ENCODE data around the gene CEP350.
A peak's percentile ranks its signal among the peaks of the same experiment; 100 is the strongest.

CEP350 gene

DNA sequence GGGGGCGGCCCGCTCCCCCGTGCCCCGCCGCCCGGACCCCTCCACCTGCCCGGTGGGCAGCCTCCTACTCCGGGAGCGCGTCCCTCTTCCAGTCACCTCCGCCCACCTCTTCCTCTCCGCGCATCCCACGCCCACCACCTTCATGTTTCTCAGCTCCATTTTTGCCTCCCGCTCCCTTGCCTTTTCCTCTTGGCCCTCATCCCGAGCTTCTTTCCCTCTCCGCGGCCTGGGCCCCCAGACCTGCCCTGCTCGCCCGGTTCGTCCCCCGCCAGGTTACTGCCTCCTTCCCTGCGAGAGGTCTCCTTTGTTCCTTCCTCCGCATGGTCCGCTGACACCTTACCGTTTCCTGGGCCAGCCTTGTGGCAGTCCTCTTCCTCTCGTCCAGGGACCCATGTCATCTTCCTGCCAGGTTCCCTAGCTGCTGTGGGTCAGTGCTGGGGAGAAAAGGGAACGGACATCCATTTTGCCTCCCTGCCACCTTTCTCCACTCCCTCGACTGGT is 200.6 kb downstream of the CEP350 start:
- peak; percentile 40 for DNase-seq (ENCODE audit: low spot score)

DNA sequence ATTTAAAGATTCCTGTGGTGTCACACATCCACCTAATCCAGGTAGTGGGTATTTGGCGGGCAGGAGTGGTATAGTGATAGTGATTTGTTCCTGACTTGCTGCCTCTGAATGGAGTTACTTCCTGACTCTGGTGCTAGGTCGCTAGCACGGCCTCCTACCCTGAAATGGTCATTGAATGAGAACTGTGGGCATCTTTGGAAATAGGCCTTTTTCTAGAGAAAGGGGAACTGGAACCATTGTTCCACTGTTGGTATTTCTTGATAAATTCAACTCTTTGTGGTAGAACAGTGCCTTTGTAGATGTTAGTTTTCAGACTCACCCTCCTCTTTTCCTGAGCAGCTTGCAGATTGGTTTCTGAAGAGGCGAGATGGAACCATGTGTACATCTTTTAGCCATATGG is 201.6 kb downstream of the CEP350 start:
- no peak for DNase-seq (ENCODE audit: low spot score)

DNA sequence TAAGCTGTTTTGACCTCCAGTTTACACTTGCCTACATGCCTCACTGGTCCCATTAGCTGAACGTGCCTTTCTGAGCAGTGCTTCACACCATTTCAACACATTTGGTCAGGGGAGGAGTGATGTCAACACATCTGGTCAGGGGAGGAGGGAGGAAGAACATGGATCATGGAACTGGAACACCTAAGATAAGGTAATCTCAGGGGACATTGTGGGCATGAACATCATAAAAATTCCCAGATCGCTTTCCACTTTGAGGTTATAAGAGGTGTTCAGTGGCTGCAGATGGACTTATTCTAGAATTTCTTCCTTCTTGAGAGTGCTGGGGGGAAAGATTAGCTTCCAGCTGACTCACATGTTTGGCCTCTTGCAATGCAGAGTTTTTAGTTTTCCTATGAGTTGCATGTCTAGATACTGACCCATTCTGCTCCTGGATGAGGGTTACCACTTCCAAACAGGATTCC is 202.1 kb downstream of the CEP350 start:
- DNase-seq (ENCODE audit: low spot score), result peak; percentile 69

DNA sequence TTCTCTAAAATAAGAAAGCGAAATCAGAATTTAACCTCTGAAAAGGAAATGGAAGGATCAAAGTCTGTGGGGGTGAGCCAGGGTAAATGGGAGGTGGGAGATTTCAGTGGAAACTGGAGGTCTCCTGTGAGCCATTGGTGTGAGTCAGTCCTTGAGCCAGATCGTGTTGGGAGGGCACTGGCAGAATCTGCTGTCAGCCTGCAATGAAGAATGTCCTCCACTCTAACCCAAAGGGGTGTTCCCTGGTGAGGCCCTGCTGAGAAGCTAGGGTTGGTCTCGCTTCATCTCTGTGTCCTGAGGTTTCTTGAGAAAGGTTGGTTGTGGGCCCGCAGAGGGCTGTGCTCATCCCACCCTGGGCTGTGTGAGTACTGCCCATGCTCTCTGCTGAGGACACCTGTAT is 202.5 kb downstream of the CEP350 start:
- peak; percentile 61 for DNase-seq (ENCODE audit: low spot score)

DNA sequence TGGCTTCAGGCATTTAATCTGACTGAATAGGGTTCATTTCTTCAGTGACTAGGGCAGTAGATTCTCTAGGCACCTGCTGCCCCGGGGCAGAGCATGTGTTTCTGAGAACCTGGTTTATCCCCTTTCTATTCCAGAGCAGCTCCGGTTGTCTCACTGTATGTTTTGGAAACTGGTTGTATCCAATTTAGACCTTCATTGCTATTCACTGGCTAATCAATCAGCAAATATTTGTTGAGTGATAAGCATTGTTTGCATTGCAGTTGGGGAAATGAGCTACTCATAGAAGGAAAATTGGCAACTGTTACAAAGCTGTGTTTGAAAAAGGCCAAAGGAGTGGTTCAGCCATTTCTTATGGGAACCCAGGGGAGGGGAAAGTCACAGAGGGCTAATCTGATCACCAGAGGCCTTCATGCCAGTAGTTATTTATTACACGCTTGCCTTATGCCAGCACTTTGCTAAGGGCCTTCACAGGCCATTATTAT is 203.0 kb downstream of the CEP350 start:
- peak; percentile 4 for DNase-seq (ENCODE audit: low spot score)

DNA sequence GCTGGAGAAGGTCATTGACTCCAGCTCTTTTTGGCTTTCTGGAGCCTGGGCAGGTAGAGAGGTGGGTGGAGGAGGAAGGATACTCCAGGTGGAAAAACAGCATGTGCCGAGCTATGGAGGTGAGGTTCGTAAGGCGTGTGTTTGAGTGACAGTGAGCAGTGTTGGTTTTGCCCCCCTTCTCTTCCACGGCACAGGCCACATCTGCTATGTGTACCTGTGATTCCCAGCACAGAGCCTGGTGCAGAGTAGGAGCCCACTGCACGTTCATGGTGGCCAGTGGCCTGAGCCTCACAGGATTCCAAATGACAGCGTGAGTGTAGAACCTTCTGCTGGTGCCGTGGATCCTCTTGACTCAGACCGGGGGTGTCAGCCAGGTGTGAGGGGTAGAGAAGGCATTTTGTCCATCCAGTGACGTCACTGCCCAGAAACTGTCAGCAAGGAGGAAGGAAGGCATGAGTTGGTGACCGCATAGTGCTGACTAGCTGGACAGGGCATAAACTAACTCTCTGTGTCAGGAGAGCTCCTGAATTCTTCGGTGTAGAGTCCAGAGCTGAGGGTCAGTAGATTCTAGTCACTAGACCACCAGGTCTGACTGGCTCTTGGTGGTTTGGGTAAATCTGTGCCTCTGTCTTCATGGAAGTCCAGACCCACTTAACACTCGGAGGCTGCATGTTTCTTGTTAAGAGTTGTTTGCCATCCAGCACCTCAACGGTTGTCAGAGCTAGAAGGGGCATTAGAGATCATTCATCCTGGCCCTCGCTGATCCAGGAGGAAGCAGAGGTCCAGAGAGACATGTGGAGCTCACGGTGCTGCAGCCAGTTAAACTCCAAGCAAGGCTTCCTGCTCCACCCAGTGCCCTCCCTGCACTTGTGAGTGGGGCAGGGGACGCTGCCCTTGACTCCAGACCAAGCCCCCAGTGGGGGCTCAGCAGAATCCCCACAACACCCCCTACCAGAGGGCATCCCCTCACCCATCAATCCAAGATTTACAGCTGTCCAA is 203.8 kb downstream of the CEP350 start:
- DNase-seq (ENCODE audit: low spot score), result peak; percentile 1

DNA sequence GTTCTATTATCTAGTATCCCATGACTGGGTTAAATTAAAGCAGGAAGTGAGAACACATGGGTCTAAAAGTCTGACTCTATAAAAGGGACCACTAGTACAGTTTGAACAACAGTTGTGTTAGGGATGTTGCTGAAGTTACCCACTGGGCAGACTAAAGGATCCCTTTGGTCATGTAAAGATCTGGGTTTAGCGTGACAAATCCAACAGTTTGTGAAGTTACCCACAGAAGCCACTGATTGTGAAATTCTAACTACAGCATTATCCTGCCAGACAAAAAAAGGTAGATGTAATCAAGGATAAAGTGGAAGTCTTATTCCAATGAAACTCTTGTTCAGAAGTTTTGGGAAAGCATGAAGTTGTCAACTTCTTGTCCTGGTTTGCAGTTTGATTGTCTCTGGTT is 205.7 kb downstream of the CEP350 start:
- DNase-seq (ENCODE audit: low spot score), result peak; percentile 1

DNA sequence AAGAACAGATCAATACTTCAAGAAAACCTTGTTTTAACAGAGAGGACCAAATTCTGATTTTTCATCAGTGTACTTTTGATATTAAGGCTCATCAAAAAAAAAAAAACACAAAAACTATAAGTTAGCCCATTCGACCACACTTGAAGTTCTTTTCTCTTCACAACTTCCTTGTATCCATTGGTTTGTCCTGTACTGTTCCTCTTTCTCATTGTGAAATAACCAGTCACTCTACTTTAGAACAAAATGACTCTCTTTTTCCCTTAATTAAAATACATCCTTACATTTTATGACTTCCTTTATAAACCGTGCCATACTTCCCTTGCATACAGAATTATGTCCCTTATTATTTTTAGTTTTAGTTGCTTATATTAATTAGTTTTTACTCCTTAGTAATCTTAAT is 208.4 kb downstream of the CEP350 start:
- no peak for DNase-seq (ENCODE audit: low spot score)
